Measurements from ENCODE around the gene OR11G2. TPM values are rescaled to one million over a fixed set of nuclear protein-coding genes. Genes with fewer than 3 reads are reported as not detected.

Gene OR11G2
- total RNA-seq, 1 donor from 2014 or later: not detected

GRCh38 chr14:20176330-20176729 is 14.4 kb upstream of the OR11G2 start:
- Mint-ChIP-seq H3K9me3 (peaks cover 10% of the 10 kb centered on the region), H3K27me3 (no peaks in the 10 kb centered on the region), H3K27ac (no peak overlapping the region), H3K4me1 (ENCODE audit: unreplicated experiment) (no peaks in the 10 kb centered on the region), H3K4me3 (no peak overlapping the region), H3K36me3 (no peaks in the 10 kb centered on the region)
- TF ChIP-seq CTCF (conservative IDR thresholded peaks at IDR 0.05): no peak
- no peak for DNase-seq (ENCODE audit: extremely low spot score, unreplicated experiment)

- TF ChIP-seq CTCF (conservative IDR thresholded peaks at IDR 0.05): no peak
- peaks cover 15% of the 10 kb centered on the region for H3K9me3 Mint-ChIP-seq
- no peak for DNase-seq (ENCODE audit: extremely low spot score, unreplicated experiment)
- H3K27ac Mint-ChIP-seq: no peak overlapping the region
- no peaks in the 10 kb centered on the region for H3K27me3 Mint-ChIP-seq
- no peaks in the 10 kb centered on the region for H3K4me1 Mint-ChIP-seq (ENCODE audit: unreplicated experiment)
- H3K4me3 Mint-ChIP-seq: no peak overlapping the region
- no peaks in the 10 kb centered on the region for H3K36me3 Mint-ChIP-seq
These were observed 13.2 kb upstream of the OR11G2 start for GRCh38 chr14:20177433-20177974.

- H3K9me3 Mint-ChIP-seq: peaks cover 18% of the 10 kb centered on the region
- no peaks in the 10 kb centered on the region for H3K4me1 Mint-ChIP-seq (ENCODE audit: unreplicated experiment)
- no peak for DNase-seq (ENCODE audit: extremely low spot score, unreplicated experiment)
- no peaks in the 10 kb centered on the region for H3K27me3 Mint-ChIP-seq
- no peak for TF ChIP-seq CTCF (conservative IDR thresholded peaks at IDR 0.05)
- no peaks in the 10 kb centered on the region for H3K36me3 Mint-ChIP-seq
- no peak overlapping the region for H3K4me3 Mint-ChIP-seq
- no peak overlapping the region for H3K27ac Mint-ChIP-seq
These were observed 11.5 kb upstream of the OR11G2 start for GRCh38 chr14:20179218-20179617.

GRCh38 chr14:20179880-20180279 is 10.8 kb upstream of the OR11G2 start:
- Mint-ChIP-seq H3K9me3 (peaks cover 18% of the 10 kb centered on the region), H3K36me3 (no peaks in the 10 kb centered on the region), H3K4me3 (no peak overlapping the region), H3K4me1 (ENCODE audit: unreplicated experiment) (no peaks in the 10 kb centered on the region), H3K27ac (no peak overlapping the region), H3K27me3 (no peaks in the 10 kb centered on the region)
- no peak for TF ChIP-seq CTCF (conservative IDR thresholded peaks at IDR 0.05)
- DNase-seq (ENCODE audit: extremely low spot score, unreplicated experiment): no peak

GRCh38 chr14:20180486-20180885 is 10.2 kb upstream of the OR11G2 start:
- no peak overlapping the region for H3K4me3 Mint-ChIP-seq
- no peak overlapping the region for H3K27ac Mint-ChIP-seq
- H3K4me1 Mint-ChIP-seq (ENCODE audit: unreplicated experiment): no peaks in the 10 kb centered on the region
- DNase-seq (ENCODE audit: extremely low spot score, unreplicated experiment): no peak
- TF ChIP-seq CTCF (conservative IDR thresholded peaks at IDR 0.05): no peak
- no peaks in the 10 kb centered on the region for H3K27me3 Mint-ChIP-seq
- peaks cover 18% of the 10 kb centered on the region for H3K9me3 Mint-ChIP-seq
- H3K36me3 Mint-ChIP-seq: no peaks in the 10 kb centered on the region

- DNase-seq (ENCODE audit: extremely low spot score, unreplicated experiment): no peak
- Mint-ChIP-seq H3K27me3 (no peaks in the 10 kb centered on the region), H3K4me1 (ENCODE audit: unreplicated experiment) (no peaks in the 10 kb centered on the region), H3K27ac (no peak overlapping the region), H3K9me3 (peaks cover 19% of the 10 kb centered on the region), H3K36me3 (no peaks in the 10 kb centered on the region), H3K4me3 (no peak overlapping the region)
- no peak for TF ChIP-seq CTCF (conservative IDR thresholded peaks at IDR 0.05)
These were observed 6.5 kb upstream of the OR11G2 start for GRCh38 chr14:20184181-20184580.

Measured in type B pancreatic cell (in vitro differentiated cells).